Limb (tissue), 2 donors: Measurements from ENCODE around the gene B3GNT3.
"Not testable (repeated sequence)": the region's sequence is repeated elsewhere in the genome, so short reads cannot be mapped to it uniquely, and the experiment has no call there.

Experiments used
- DNase-seq, 2 donors: peaks; one replicate each; pipeline ENCODE4 v3.0.0-alpha.2; 2016; ENCODE audit errors: extremely low spot score in 2 of 2

B3GNT3 gene

DNA sequence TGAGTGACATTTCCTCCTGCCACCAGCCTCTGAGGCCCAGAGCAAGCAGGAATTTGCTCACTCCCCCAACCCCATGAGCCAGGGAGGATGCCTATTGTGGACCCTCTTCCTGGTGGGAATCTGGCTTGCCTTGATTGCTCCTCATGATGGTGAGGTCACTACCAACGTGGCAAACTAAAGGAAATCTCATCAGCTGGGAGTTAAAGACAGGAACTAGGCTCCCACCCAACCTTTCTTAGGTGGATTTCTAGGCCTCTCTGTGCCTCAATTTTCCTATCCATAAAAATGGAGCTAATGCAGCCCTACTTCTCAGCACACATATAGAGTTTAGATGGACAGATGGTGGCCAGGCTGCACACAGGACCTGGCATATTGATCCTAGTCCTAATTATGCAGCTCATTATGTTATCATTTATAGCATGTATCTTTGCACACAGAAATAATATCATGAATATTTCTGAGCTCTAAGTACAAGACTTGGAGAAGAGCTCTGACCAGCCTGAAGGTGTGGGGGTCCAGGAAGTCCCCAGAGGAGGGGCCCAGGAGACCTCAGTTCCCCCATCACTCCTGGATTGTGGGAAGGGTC, 2.0 kb downstream of the B3GNT3 start:
- no peak for DNase-seq

- DNase-seq: no peak
Measured at GRCh38 chr19:17797424-17798201, 2.7 kb downstream of the B3GNT3 start.

DNA sequence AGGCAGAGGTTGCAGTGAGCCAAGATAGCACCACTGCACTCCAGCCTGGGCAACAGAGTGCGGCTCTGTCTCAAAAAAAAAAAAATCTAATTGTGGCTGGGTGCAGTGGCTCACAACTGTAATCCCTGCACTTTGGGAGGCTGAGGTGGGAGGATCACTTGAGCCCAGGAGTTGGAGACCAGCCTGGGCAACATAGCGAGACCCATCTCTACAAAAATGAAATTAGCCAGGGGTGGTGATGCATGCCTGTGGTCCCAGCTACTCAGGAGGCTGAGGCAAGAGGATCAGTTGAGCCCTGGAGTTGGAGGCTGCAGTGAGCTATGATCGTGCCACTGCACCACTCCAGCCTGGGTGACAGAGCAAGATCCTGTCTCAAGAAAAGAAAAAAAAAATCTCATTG, 3.7 kb downstream of the B3GNT3 start:
- DNase-seq: not testable (repeated sequence)

DNA sequence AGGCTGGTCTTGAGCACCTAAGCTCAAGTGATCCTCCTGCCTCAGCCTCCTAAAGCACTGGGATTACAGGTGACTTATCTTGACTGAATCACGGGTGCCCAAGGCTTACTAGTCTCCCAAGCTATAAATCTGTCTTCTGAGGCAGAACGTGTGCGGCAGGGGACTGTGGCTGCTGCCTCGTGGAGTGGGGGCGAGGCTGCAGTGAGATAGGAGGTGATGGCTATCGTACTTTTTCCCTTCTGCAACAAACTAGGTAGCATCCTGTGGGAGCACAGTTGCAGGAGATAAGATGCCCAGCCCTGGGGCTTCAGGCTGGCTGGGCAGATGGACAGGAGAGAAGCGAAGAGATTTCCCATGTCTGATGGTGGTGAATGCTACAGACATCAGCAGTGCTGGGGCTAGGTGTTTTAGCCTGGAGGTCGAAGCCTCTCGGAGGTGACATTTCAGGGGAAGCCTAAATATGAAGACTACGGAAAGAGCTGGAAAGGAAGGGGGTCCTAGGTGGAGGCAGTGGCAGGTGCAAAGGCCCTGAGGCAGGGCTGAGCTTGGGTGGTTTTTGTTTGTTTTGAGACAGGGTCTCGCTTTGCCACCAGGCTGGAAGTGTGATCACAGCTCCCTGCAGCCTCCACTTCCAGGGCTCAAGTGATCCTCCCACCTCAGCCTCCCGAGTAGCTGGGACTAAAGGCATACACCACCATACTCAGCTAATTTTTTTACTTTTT, 7.4 kb downstream of the B3GNT3 start:
- no peak for DNase-seq

GRCh38 chr19:17803264-17803896, 8.4 kb downstream of the B3GNT3 start:
- no peak for DNase-seq

GRCh38 chr19:17805427-17805826, 10.5 kb downstream of the B3GNT3 start:
- DNase-seq: no peak

DNA sequence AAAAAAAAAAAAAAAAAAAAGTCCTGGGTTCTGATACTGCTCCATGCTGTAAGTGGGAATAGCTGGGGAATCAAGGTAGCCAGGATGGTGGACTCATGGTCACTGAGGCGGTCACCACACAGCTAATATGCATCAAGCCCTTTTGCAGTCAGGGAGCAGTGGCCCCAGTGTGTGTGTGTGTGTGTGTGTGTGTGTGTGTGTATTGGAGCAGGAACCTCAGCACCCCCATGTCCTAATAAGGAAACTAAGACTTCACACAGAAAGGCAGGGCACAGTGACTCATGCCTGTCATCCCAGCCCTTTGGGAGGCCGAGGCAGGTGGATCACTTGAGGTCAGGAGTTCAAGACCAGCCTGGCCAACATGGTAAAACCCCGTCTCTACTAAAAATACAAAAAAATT, 12.0 kb downstream of the B3GNT3 start:
- no peak for DNase-seq

GRCh38 chr19:17807731-17808316, 12.9 kb downstream of the B3GNT3 start:
- no peak for DNase-seq

- DNase-seq: no peak
Measured at GRCh38 chr19:17811103-17811502, 16.2 kb downstream of the B3GNT3 start.

DNA sequence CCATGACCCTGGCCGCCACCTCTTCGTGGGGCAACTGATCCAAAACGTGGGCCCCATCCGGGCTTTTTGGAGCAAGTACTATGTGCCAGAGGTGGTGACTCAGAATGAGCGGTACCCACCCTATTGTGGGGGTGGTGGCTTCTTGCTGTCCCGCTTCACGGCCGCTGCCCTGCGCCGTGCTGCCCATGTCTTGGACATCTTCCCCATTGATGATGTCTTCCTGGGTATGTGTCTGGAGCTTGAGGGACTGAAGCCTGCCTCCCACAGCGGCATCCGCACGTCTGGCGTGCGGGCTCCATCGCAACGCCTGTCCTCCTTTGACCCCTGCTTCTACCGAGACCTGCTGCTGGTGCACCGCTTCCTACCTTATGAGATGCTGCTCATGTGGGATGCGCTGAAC, 16.7 kb downstream of the B3GNT3 start:
- no peak for DNase-seq

- no peak for DNase-seq
Measured at GRCh38 chr19:17812099-17812498, 17.2 kb downstream of the B3GNT3 start.

- DNase-seq: no peak
Measured at GRCh38 chr19:17817668-17818363, 22.9 kb downstream of the B3GNT3 start.

- DNase-seq: no peak
Measured at GRCh38 chr19:17821190-17821589, 26.3 kb downstream of the B3GNT3 start, which contains the start of gene INSL3. Gene INSL3 (minus strand): TSS chr19:17821519. CDS start chr19:17821506, 13 bp downstream.

GRCh38 chr19:17824339-17824738, 29.4 kb downstream of the B3GNT3 start:
- no peak for DNase-seq

DNA sequence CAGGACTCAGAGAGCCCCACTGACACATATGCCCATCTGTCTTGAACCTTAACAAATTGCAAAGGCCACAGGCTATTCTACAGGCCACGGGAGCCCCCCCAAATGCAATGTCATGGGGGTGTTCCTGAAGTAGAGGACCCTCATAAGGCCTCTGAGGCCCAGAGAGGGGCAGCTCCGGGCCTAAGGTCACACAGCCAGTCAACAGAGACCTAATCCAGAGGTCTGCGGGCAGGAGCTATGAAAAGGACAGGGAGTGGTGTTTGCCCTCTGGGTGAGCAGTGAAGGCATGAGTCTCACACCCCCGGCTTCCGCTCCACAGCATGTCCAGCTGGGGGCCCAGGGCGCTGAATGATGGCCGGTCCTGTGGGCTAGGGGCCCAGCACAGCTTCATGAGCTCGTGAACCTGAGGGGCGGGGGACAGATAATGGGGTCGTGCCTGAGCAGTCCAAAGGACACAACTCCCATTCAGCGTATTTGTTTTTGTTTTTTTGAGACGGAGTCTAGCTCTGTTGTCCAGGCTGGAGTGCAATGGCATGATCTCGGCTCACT, 31.6 kb downstream of the B3GNT3 start:
- no peak for DNase-seq

DNA sequence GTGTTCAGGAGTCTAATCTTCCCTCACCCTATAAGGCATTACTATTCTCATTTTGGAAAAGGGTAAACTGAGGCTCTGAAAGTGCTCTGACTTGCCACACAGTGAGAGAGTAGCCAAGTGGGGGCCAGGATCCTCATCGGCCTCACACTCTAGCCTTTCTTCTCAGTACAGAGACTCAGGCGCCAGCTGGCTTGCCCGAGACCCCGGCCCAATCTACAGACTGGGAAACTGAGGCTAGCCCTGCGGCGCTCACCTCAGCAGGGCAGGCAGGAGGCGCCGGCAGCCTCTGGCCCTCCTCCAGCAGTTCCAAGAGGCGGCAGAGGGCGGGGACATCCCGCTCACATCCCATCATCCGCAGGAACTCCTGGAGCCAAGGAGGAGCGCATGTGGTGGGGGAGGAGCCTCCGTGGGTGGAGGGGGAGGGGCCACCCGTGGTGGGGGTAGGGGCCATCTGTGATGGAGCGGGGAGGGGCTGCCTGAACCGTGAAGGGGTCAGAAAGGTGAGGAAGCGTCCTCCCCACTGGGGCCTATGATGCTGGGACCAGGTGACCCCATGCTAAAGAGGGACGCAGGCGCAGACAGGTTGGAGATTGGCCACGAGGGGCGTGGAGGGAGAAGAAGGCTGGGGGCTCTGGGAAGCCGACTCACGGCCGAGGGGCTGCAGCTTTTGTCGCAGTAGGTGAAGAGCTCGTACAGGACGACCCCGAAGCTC, 35.1 kb downstream of the B3GNT3 start:
- peak in 1 of 2 donors; percentile 78 for DNase-seq

GRCh38 chr19:17830567-17831418, 35.9 kb downstream of the B3GNT3 start:
- DNase-seq: peak; percentile 42 to 93

- DNase-seq: no peak
Measured at GRCh38 chr19:17831419-17831888, 36.5 kb downstream of the B3GNT3 start.
